A549 (cell line): ENCODE results near the gene MAN2A2. TPM values are rescaled to one million over a fixed set of nuclear protein-coding genes. Genes with fewer than 3 reads are reported as not detected.

Experiments
- BCL3 ChIP-seq: fragments of >200 bp; sonication (Bioruptor Twin); formaldehyde crosslinking; IDR thresholded peaks from 3 replicates; pipeline ENCODE4 v1.6.1; 2016
- BHLHE40 ChIP-seq: IDR thresholded peaks from 2 replicates; pipeline ENCODE4 v1.6.1; 2012; ENCODE audit warnings: low read depth, low read length, inconsistent platforms
- CEBPB ChIP-seq, 2 experiments: fragments of >200 bp in 1 of 2; sonication (Bioruptor Twin) in 1 of 2; formaldehyde crosslinking in 1 of 2; IDR thresholded peaks; 2 replicates each; pipeline ENCODE4 v1.6.1; 2012 to 2016
- CHD2 ChIP-seq: fragments of 150-350 bp; IDR thresholded peaks from 2 replicates; pipeline ENCODE4 v1.6.1; 2014; ENCODE audit warnings: low read length; ENCODE audit not compliant: partially characterized antibody
- ELK1 ChIP-seq: fragments of 150-350 bp; IDR thresholded peaks from 2 replicates; pipeline ENCODE4 v1.6.1; 2014; ENCODE audit warnings: low read depth, mild to moderate bottlenecking, low read length
- FOSB ChIP-seq: fragments of 250-450 bp; sonication (Bioruptor Pico); IDR thresholded peaks from 2 replicates; pipeline ENCODE4 v1.5.0; 2020; ENCODE audit warnings: mild to moderate bottlenecking, moderate library complexity
- FOSL2 ChIP-seq, 2 experiments: fragments of 450-650 bp in 1 of 2; fragments of >200 bp in 1 of 2; sonication (Bioruptor Twin) in 1 of 2; formaldehyde crosslinking; IDR thresholded peaks; 2 replicates each; pipeline versions ENCODE4 v1.5.0 to v1.6.1; 2016 to 2020; ENCODE audit warnings: mild to moderate bottlenecking in 1 of 2, moderate library complexity in 1 of 2
- HDAC2 ChIP-seq: fragments of 200-600 bp; sonication (generic); IDR thresholded peaks from 2 replicates; pipeline ENCODE4 v1.6.1; 2016
- HES2 ChIP-seq: fragments of >200 bp; sonication (Bioruptor Twin); formaldehyde crosslinking; IDR thresholded peaks from 2 replicates; pipeline ENCODE4 v1.6.1; 2016
- HEYL ChIP-seq: fragments of 250-450 bp; sonication (Bioruptor Pico); IDR thresholded peaks from 2 replicates; pipeline ENCODE4 v1.8.0; 2021; ENCODE audit warnings: mild to moderate bottlenecking, moderate library complexity
- HMGXB4 ChIP-seq: fragments of 250-450 bp; sonication (Bioruptor Pico); IDR thresholded peaks from 2 replicates; pipeline ENCODE4 v1.5.0; 2021; ENCODE audit warnings: mild to moderate bottlenecking, moderate library complexity, borderline replicate concordance
- HOXB5 ChIP-seq: fragments of 250-450 bp; sonication (Bioruptor Pico); IDR thresholded peaks from 2 replicates; pipeline ENCODE4 v1.5.0; 2020; ENCODE audit warnings: mild to moderate bottlenecking, moderate library complexity
- JUN ChIP-seq, 2 experiments: fragments of >200 bp; sonication (Bioruptor Twin); formaldehyde crosslinking; IDR thresholded peaks; 2 replicates in 1 of 2; 3 replicates in 1 of 2; pipeline ENCODE4 v1.6.1; 2016 to 2017
- JUNB ChIP-seq: fragments of >200 bp; sonication (Bioruptor Twin); formaldehyde crosslinking; IDR thresholded peaks from 2 replicates; pipeline ENCODE4 v1.6.1; 2016
- KDM5A ChIP-seq: fragments of 200-600 bp; sonication (generic); IDR thresholded peaks from 2 replicates; pipeline ENCODE4 v1.6.1; 2016; ENCODE audit warnings: antibody characterized with exemption, mild to moderate bottlenecking
- MAZ ChIP-seq: fragments of 150-350 bp; IDR thresholded peaks from 2 replicates; pipeline ENCODE4 v1.6.1; 2014; ENCODE audit warnings: antibody characterized with exemption, low read depth, low read length, borderline replicate concordance
- MYC ChIP-seq: IDR thresholded peaks from 2 replicates; pipeline ENCODE4 v1.6.1; 2012; ENCODE audit warnings: mild to moderate bottlenecking, inconsistent platforms, low read length, improper control_type of control experiment, borderline replicate concordance
- NPAS2 ChIP-seq: fragments of 250-450 bp; sonication (Bioruptor Pico); IDR thresholded peaks from 2 replicates; pipeline ENCODE4 v1.8.0; 2022; ENCODE audit warnings: mild to moderate bottlenecking, moderate library complexity, borderline replicate concordance
- NR3C1 ChIP-seq: fragments of >200 bp; sonication (Bioruptor Twin); formaldehyde crosslinking; IDR thresholded peaks from 3 replicates; pipeline ENCODE4 v1.6.1; 2017
- PHF8 ChIP-seq: fragments of 200-600 bp; sonication (generic); IDR thresholded peaks from 2 replicates; pipeline ENCODE4 v1.6.1; 2016; ENCODE audit warnings: low read depth, mild to moderate bottlenecking, antibody characterized with exemption, moderate library complexity, borderline replicate concordance
- RFX5 ChIP-seq: fragments of 450-650 bp; IDR thresholded peaks from 2 replicates; pipeline ENCODE4 v1.7.1; 2014; ENCODE audit warnings: antibody characterized with exemption, mild to moderate bottlenecking, moderate library complexity
- SMC3 ChIP-seq: fragments of >200 bp; sonication (Bioruptor Twin); formaldehyde crosslinking; IDR thresholded peaks from 3 replicates; pipeline ENCODE4 v1.6.1; 2018; ENCODE audit warnings: inconsistent platforms
- SREBF2 ChIP-seq: fragments of 450-650 bp; IDR thresholded peaks from 2 replicates; pipeline ENCODE4 v1.6.1; 2014; ENCODE audit warnings: mild to moderate bottlenecking, moderate library complexity
- TFCP2L1 ChIP-seq: fragments of 250-450 bp; sonication (Bioruptor Pico); IDR thresholded peaks from 2 replicates; pipeline ENCODE4 v1.5.0; 2021; ENCODE audit warnings: mild to moderate bottlenecking
- TP53 ChIP-seq: fragments of 250-450 bp; sonication (Bioruptor Pico); IDR thresholded peaks from 2 replicates; pipeline ENCODE4 v1.5.0; 2021; ENCODE audit warnings: mild to moderate bottlenecking, moderate library complexity
- ZC3H11A ChIP-seq: fragments of 450-650 bp; IDR thresholded peaks from 2 replicates; pipeline ENCODE4 v1.6.1; 2014; ENCODE audit warnings: antibody characterized with exemption, mild to moderate bottlenecking
- ZFP36 ChIP-seq: fragments of 450-650 bp; IDR thresholded peaks from 2 replicates; pipeline ENCODE4 v1.6.1; 2014; ENCODE audit warnings: borderline replicate concordance; ENCODE audit not compliant: partially characterized antibody
- ZNF302 ChIP-seq: fragments of 250-450 bp; sonication (Bioruptor Pico); IDR thresholded peaks from 2 replicates; pipeline ENCODE4 v1.9.0; 2021; ENCODE audit warnings: inconsistent platforms, mild to moderate bottlenecking, moderate library complexity
- polyA plus RNA-seq, 4 experiments: library from polyadenylated mRNA; depleted of rRNA in 3 of 4; stranded (reverse); fragments of >200 nt; fragmentation: RNase III in 1 of 4; extraction: RNeasy Plus Mini Kit Qiagen cat#74134 plus additional on column Dnase treatment in 1 of 4; gene quantifications; 2 replicates in 3 of 4; 3 replicates in 1 of 4; pipeline ENCODE4 v1.2.3, GENCODE V29; 2011 to 2017
- TF ChIP-seq, protein P1 (sequence below): IDR thresholded peaks from 2 replicates; pipeline ENCODE4 v1.6.1; 2012
- TF ChIP-seq, protein P2 (sequence below): IDR thresholded peaks from 2 replicates; pipeline ENCODE4 v1.6.1; 2012; ENCODE audit warnings: low read depth, borderline replicate concordance
- TF ChIP-seq, protein P3 (sequence below): fragments of >200 bp; sonication (Bioruptor Twin); formaldehyde crosslinking; IDR thresholded peaks from 3 replicates; pipeline ENCODE4 v1.5.1; 2016

The MAN2A2 gene
- polyA plus RNA-seq, 2 of the 4 experiments (the other 2 are of a cell fraction), result 22.0 to 32.6 TPM

GRCh38 chr15:90902040-90902839, 862 bp upstream of the MAN2A2 start (continued):
- peak; percentile 58; the same call in 1 of the 3 replicates for TF ChIP-seq BCL3
- no peak for TF ChIP-seq FOSB (CRISPR knock-in tag)
- TF ChIP-seq, protein P1, sequence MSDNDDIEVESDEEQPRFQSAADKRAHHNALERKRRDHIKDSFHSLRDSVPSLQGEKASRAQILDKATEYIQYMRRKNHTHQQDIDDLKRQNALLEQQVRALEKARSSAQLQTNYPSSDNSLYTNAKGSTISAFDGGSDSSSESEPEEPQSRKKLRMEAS, result peak; percentile 72
- TF ChIP-seq, protein P2, sequence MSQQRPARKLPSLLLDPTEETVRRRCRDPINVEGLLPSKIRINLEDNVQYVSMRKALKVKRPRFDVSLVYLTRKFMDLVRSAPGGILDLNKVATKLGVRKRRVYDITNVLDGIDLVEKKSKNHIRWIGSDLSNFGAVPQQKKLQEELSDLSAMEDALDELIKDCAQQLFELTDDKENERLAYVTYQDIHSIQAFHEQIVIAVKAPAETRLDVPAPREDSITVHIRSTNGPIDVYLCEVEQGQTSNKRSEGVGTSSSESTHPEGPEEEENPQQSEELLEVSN, result peak; percentile 42; the same call in 1 of the 2 replicates
- TF ChIP-seq SMC3, result peak; percentile 68
- TF ChIP-seq SREBF2, result no peak
- no peak for TF ChIP-seq HOXB5
- no peak for TF ChIP-seq NR3C1
- no peak for TF ChIP-seq HEYL (CRISPR knock-in tag)
- TF ChIP-seq CHD2, result no peak
- no peak for TF ChIP-seq HDAC2
- TF ChIP-seq ZNF302 (CRISPR knock-in tag), result no peak
- TF ChIP-seq, protein P3, sequence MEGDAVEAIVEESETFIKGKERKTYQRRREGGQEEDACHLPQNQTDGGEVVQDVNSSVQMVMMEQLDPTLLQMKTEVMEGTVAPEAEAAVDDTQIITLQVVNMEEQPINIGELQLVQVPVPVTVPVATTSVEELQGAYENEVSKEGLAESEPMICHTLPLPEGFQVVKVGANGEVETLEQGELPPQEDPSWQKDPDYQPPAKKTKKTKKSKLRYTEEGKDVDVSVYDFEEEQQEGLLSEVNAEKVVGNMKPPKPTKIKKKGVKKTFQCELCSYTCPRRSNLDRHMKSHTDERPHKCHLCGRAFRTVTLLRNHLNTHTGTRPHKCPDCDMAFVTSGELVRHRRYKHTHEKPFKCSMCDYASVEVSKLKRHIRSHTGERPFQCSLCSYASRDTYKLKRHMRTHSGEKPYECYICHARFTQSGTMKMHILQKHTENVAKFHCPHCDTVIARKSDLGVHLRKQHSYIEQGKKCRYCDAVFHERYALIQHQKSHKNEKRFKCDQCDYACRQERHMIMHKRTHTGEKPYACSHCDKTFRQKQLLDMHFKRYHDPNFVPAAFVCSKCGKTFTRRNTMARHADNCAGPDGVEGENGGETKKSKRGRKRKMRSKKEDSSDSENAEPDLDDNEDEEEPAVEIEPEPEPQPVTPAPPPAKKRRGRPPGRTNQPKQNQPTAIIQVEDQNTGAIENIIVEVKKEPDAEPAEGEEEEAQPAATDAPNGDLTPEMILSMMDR, result peak; percentile 90
- peak in 1 of 2 experiments; percentile 76; a peak in 3 of 5 replicates for TF ChIP-seq JUN (IDR thresholded peaks at IDR 0.05)
- no peak for TF ChIP-seq HES2
- TF ChIP-seq ZFP36, result no peak
- TF ChIP-seq CEBPB (IDR thresholded peaks at IDR 0.05), result no peak
- TF ChIP-seq TP53 (CRISPR knock-in tag), result no peak
- no peak for TF ChIP-seq ZC3H11A
- TF ChIP-seq MAZ, result no peak
- TF ChIP-seq NPAS2, result no peak
- no peak for TF ChIP-seq KDM5A
- TF ChIP-seq HMGXB4 (CRISPR knock-in tag), result peak; percentile 95; the same call in 1 of the 2 replicates
- TF ChIP-seq ELK1, result no peak
- TF ChIP-seq RFX5, result 0 out of 2 replicates have a peak, but pooled peaks have one; percentile 41
- TF ChIP-seq JUNB, result no peak
- peak; percentile 74 for TF ChIP-seq PHF8
- TF ChIP-seq MYC, result no peak
- no peak for TF ChIP-seq FOSL2 (IDR thresholded peaks at IDR 0.05)
- no peak for TF ChIP-seq FOSL2 (CRISPR knock-in tag; IDR thresholded peaks at IDR 0.05)
- TF ChIP-seq BHLHE40, result no peak
- TF ChIP-seq TFCP2L1 (CRISPR knock-in tag), result no peak
